H1 (cell line): ENCODE results near the gene CTAG1A. TPM values are rescaled to one million over a fixed set of nuclear protein-coding genes. Genes with fewer than 3 reads are reported as not detected.

ENCODE experiments used
- CTCF ChIA-PET: fragments of 300-600 bp; sonication (Branson Sonifier 250); formaldehyde crosslinking; loops from one replicate; lab custom pipeline; 2021; ENCODE audit not compliant: partially characterized antibody; lab: Charles Lee
- POLR2A ChIA-PET: fragments of 300-600 bp; sonication (Branson Sonifier 250); formaldehyde crosslinking; loops from one replicate; lab custom pipeline; 2021; ENCODE audit warnings: inconsistent platforms; ENCODE audit not compliant: partially characterized antibody; lab: Charles Lee
- DNase-seq, 2 experiments: peaks; one replicate each; pipeline versions ENCODE4 v3.0.0 to v3.0.0-alpha.2; 2010 to 2022; ENCODE audit warnings: low spot score in 2 of 2, low read depth in 1 of 2, mixed read lengths in 1 of 2
- FAIRE-seq: peaks from 2 replicates; lab custom pipeline; 2011; peaks lifted over from hg19 to GRCh38; lab: Jason Lieb, UNC
- H2AFZ ChIP-seq: 2 replicates; pipeline ENCODE4 v1.8.1; 2012; ENCODE audit warnings: low read length, inconsistent platforms
- H2AK5ac ChIP-seq: 2 replicates; pipeline ENCODE4 v1.6.1; 2013; ENCODE audit warnings: low read depth, low read length
- H2BK120ac ChIP-seq: replicated peaks from 2 replicates; pipeline ENCODE3; 2013; ENCODE audit warnings: low read depth, low read length, inconsistent platforms
- H2BK12ac ChIP-seq: 2 replicates; pipeline ENCODE4 v1.6.1; 2013; ENCODE audit warnings: low read depth, low read length
- H2BK15ac ChIP-seq: 2 replicates; pipeline ENCODE4 v1.6.1; 2013; ENCODE audit warnings: low read length
- H2BK20ac ChIP-seq: 2 replicates; pipeline ENCODE4 v1.6.1; 2013; ENCODE audit warnings: low read length
- H2BK5ac ChIP-seq: 2 replicates; pipeline ENCODE4 v1.6.1; 2013; ENCODE audit warnings: low read depth, low read length
- H3K14ac ChIP-seq: 2 replicates; pipeline ENCODE4 v1.6.1; 2013; ENCODE audit warnings: inconsistent platforms; ENCODE audit not compliant: insufficient read length
- H3K18ac ChIP-seq: 2 replicates; pipeline ENCODE4 v1.6.1; 2013; ENCODE audit warnings: low read length; ENCODE audit errors: extremely low read depth
- H3K23ac ChIP-seq: 2 replicates; pipeline ENCODE4 v1.6.1; 2013; ENCODE audit warnings: inconsistent platforms; ENCODE audit not compliant: insufficient read length
- H3K23me2 ChIP-seq: 2 replicates; pipeline ENCODE4 v1.6.1; 2013; ENCODE audit warnings: low read depth, low read length
- H3K27ac ChIP-seq: 2 replicates; pipeline ENCODE4 v1.6.1; 2011; ENCODE audit warnings: low read depth, low read length, inconsistent platforms
- H3K27me3 ChIP-seq, 4 experiments: replicated peaks in 1 of 4; 1 replicate in 1 of 4; 2 replicates in 3 of 4; pipeline versions ENCODE4 v1.6.1 to v1.8.1; 2011 to 2013; ENCODE audit warnings: low read length in 3 of 4, mild to moderate bottlenecking in 3 of 4, inconsistent platforms in 2 of 4, mixed read lengths in 2 of 4, moderate library complexity in 1 of 4; ENCODE audit not compliant: control insufficient read depth in 3 of 4, insufficient read depth in 3 of 4; ENCODE audit errors: extremely low read depth in 1 of 4
- H3K36me3 ChIP-seq, 4 experiments: 2 replicates each; pipeline versions ENCODE4 v1.6.1 to v1.8.1; 2011 to 2013; ENCODE audit warnings: mild to moderate bottlenecking in 4 of 4, low read length in 3 of 4, moderate library complexity in 2 of 4, control low read depth in 1 of 4, inconsistent platforms in 1 of 4; ENCODE audit not compliant: insufficient read depth in 4 of 4, control insufficient read depth in 2 of 4
- H3K4ac ChIP-seq: replicated peaks from 2 replicates; pipeline ENCODE3; 2013; ENCODE audit warnings: low read length, low read depth, mixed read lengths, inconsistent platforms; ENCODE audit not compliant: insufficient read length
- H3K4me1 ChIP-seq, 4 experiments: replicated peaks in 1 of 4; 1 replicate in 1 of 4; 2 replicates in 3 of 4; pipeline versions ENCODE4 v1.6.1 to v1.8.1; 2011 to 2013; ENCODE audit warnings: low read length in 3 of 4, inconsistent platforms in 2 of 4, mixed read lengths in 1 of 4; ENCODE audit not compliant: insufficient read depth in 4 of 4, control insufficient read depth in 3 of 4
- H3K4me2 ChIP-seq, 2 experiments: 2 replicates each; pipeline versions ENCODE4 v1.6.1 to v1.8.1; 2011 to 2013; ENCODE audit warnings: low read depth in 2 of 2, low read length in 2 of 2, control low read depth in 1 of 2, inconsistent platforms in 1 of 2, mild to moderate bottlenecking in 1 of 2; ENCODE audit not compliant: insufficient read depth in 1 of 2
- H3K4me3 ChIP-seq, 4 experiments: fragments of 200-600, 300-600 bp in 1 of 4; sonication (generic), shearing (Covaris generic), sonication (Bioruptor Twin) in 1 of 4; 2 replicates each; pipeline versions ENCODE4 v1.5.1 to v1.8.1; 2011 to 2016; ENCODE audit warnings: low read length in 4 of 4, low read depth in 3 of 4, control low read depth in 2 of 4, inconsistent platforms in 2 of 4, mild to moderate bottlenecking in 2 of 4, mixed read lengths in 1 of 4, moderate library complexity in 1 of 4; ENCODE audit not compliant: insufficient read depth in 2 of 4; ENCODE audit errors: extremely low read depth in 1 of 4
- H3K56ac ChIP-seq: replicated peaks from 2 replicates; pipeline ENCODE3; 2013; ENCODE audit warnings: low read depth, mild to moderate bottlenecking, mixed read lengths, low read length, inconsistent platforms; ENCODE audit not compliant: insufficient read length
- H3K79me1 ChIP-seq: 2 replicates; pipeline ENCODE4 v1.6.1; 2013; ENCODE audit warnings: low read depth, low read length, control low read depth
- H3K79me2 ChIP-seq, 2 experiments: 2 replicates each; pipeline versions ENCODE4 v1.6.1 to v1.8.1; 2012 to 2013; ENCODE audit warnings: low read length in 2 of 2, mild to moderate bottlenecking in 2 of 2, inconsistent platforms in 1 of 2; ENCODE audit not compliant: insufficient read depth in 2 of 2, control insufficient read depth in 1 of 2
- H3K9ac ChIP-seq, 4 experiments: replicated peaks in 1 of 4; 1 replicate in 1 of 4; 2 replicates in 3 of 4; pipeline versions ENCODE4 v1.6.1 to v1.8.1; 2011 to 2013; ENCODE audit warnings: low read depth in 3 of 4, low read length in 3 of 4, control low read depth in 2 of 4, mild to moderate bottlenecking in 2 of 4, moderate library complexity in 2 of 4, inconsistent platforms in 1 of 4; ENCODE audit errors: extremely low read depth in 1 of 4
- H3K9me3 ChIP-seq, 2 experiments: 2 replicates each; pipeline versions ENCODE4 v1.6.1 to v1.8.1; 2012 to 2013; ENCODE audit warnings: mild to moderate bottlenecking in 2 of 2, moderate library complexity in 2 of 2, control low read depth in 1 of 2, inconsistent platforms in 1 of 2, low read depth in 1 of 2, low read length in 1 of 2, mixed read lengths in 1 of 2; ENCODE audit not compliant: insufficient read depth in 2 of 2
- H4K20me1 ChIP-seq, 2 experiments: replicated peaks in 1 of 2; 2 replicates each; pipeline versions ENCODE3 to v1.8.1; 2011 to 2013; ENCODE audit warnings: inconsistent platforms in 2 of 2, low read length in 2 of 2, mild to moderate bottlenecking in 1 of 2; ENCODE audit not compliant: insufficient read depth in 2 of 2, control insufficient read depth in 1 of 2
- H4K5ac ChIP-seq: 2 replicates; pipeline ENCODE4 v1.6.1; 2013; ENCODE audit warnings: low read length, low read depth, mixed read lengths, inconsistent platforms; ENCODE audit not compliant: insufficient read length
- H4K8ac ChIP-seq: 2 replicates; pipeline ENCODE4 v1.8.0; 2013; ENCODE audit warnings: mild to moderate bottlenecking, moderate library complexity, low read length, inconsistent platforms; ENCODE audit not compliant: insufficient read depth; ENCODE audit errors: extremely low read depth
- H4K91ac ChIP-seq: replicated peaks from 2 replicates; pipeline ENCODE3; 2013; ENCODE audit warnings: low read length, mixed read lengths, inconsistent platforms; ENCODE audit not compliant: insufficient read length
- ASH2L ChIP-seq: fragments of 200-600, 300-600 bp; sonication (generic); IDR thresholded peaks from one replicate; pipeline ENCODE4 v1.7.1; 2017; ENCODE audit warnings: low read length
- CBX5 ChIP-seq: fragments of 300-800, 300-1000 bp; sonication (generic); IDR thresholded peaks from 2 replicates; pipeline ENCODE4 v1.7.1; 2016; ENCODE audit warnings: antibody characterized with exemption, low read length, low read depth
- CHD2 ChIP-seq: IDR thresholded peaks from 2 replicates; pipeline ENCODE4 v1.6.1; 2012; ENCODE audit warnings: low read length, improper control_type of control experiment
- GABPA ChIP-seq: IDR thresholded peaks from 2 replicates; pipeline ENCODE4 v1.6.1; 2011; ENCODE audit warnings: mild to moderate bottlenecking, low read length, moderate library complexity, borderline replicate concordance; ENCODE audit not compliant: insufficient read depth
- JUN ChIP-seq: IDR thresholded peaks from 2 replicates; pipeline ENCODE4 v1.6.1; 2011; ENCODE audit warnings: low read depth, mild to moderate bottlenecking, improper control_type of control experiment, low read length
- POLR2AphosphoS5 ChIP-seq: IDR thresholded peaks from 2 replicates; pipeline ENCODE4 v1.6.1; 2011; ENCODE audit warnings: low read depth, low read length
- POU5F1 ChIP-seq: IDR thresholded peaks from 2 replicates; pipeline ENCODE4 v1.6.1; 2011; ENCODE audit warnings: low read depth, mild to moderate bottlenecking, low read length, moderate library complexity
- SAP30 ChIP-seq: fragments of 300-600 bp; sonication (generic); IDR thresholded peaks from 2 replicates; pipeline ENCODE4 v1.7.1; 2012; ENCODE audit warnings: low read length, moderate library complexity, mild to moderate bottlenecking, inconsistent platforms; ENCODE audit not compliant: insufficient read depth, insufficient replicate concordance
- SIRT6 ChIP-seq: IDR thresholded peaks from one replicate; pipeline ENCODE4 v1.7.1; 2012; ENCODE audit warnings: low read length, inconsistent platforms
- SIX5 ChIP-seq: IDR thresholded peaks from 2 replicates; pipeline ENCODE4 v1.6.1; 2011; ENCODE audit warnings: mild to moderate bottlenecking, low read depth, low read length
- TCF12 ChIP-seq: IDR thresholded peaks from 2 replicates; pipeline ENCODE4 v1.6.1; 2011; ENCODE audit warnings: low read depth, mild to moderate bottlenecking, low read length
- ZNF274 ChIP-seq: IDR thresholded peaks from 2 replicates; pipeline ENCODE4 v1.7.0; 2012; ENCODE audit warnings: low read length, borderline replicate concordance; ENCODE audit errors: extremely low read depth
- WGBS, 2 experiments: shearing (Covaris generic) in 1 of 2; methylation state at CpG; one replicate each; pipeline versions ENCODE4 v1.1.6 to v1.1.7; 2013 to 2015; ENCODE audit warnings: low lambda C conversion rate in 2 of 2, mixed read lengths in 2 of 2, inconsistent platforms in 1 of 2, low coverage in 1 of 2, missing lambda C conversion rate in 1 of 2; ENCODE audit not compliant: insufficient replicate concordance in 2 of 2, insufficient coverage in 1 of 2, insufficient read length in 1 of 2; ENCODE audit errors: extremely low coverage in 1 of 2, missing lambda C conversion rate in 1 of 2; 5-methylcytosine and 5-hydroxymethylcytosine counted together
- polyA plus RNA-seq, 7 experiments: library from polyadenylated mRNA; depleted of rRNA in 3 of 7; stranded (reverse) in 5 of 7; unstranded in 2 of 7; fragments of >200 nt in 5 of 7; fragments of 200-250 nt in 2 of 7; gene quantifications; 1 replicate in 5 of 7; 2 replicates in 1 of 7; 4 replicates in 1 of 7; pipeline versions ENCODE4 v1.2.1 to v1.2.3, GENCODE V29; 2011 to 2013; ENCODE audit warnings: missing spikeins in 2 of 7, mixed read lengths in 2 of 7
- total RNA-seq: library from RNA; stranded (reverse); fragmentation: NEBNext Ultra II Directional; extraction: Animal tissue kit (Norgen Biotek cat#: 25700); gene quantifications from 2 replicates; pipeline ENCODE4 v1.2.1, GENCODE V29; 2021

Gene CTAG1A
- total and polyA plus RNA-seq, 2 of the 8 experiments (the other 6 are each of a cell fraction or from before 2014, with no cell fraction given) = not detected

DNA sequence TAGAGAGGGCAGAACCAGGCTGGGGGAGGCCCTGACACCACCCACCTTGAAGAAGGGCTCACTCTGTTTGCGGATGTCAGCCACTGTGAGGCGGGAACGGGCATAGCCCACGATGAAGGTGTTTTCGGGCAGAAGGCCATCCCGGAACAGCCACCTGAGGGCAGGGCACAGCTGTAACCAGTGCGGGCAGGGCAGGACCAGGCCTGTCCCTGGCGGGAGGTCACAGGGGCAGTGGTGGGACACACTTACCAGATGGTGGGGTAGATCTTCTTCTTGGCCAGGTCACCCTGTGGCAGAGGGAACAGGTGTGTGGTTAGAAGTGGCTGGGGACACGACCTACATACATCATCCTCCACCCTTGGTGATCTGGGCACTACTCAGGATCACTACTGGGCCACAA lies 49.0 kb upstream of the CTAG1A start:
- H4K8ac ChIP-seq = no peak overlapping the region
- H3K27ac ChIP-seq = no peak overlapping the region; the same call in 1 of the 2 replicates
- no peak overlapping the region for H3K4ac ChIP-seq
- H3K4me1 ChIP-seq = peaks cover 0 to 3% (median 0%) of the 10 kb centered on the region in 4 experiments; a peak in 2 of 7 replicates
- WGBS, 2 experiments = 82% methylated on average over 5 of the region's 9 CpGs; no CpG with 5 or more reads in 1 of the 2 experiments
- H2BK20ac ChIP-seq = no peak overlapping the region
- H3K23ac ChIP-seq = no peak overlapping the region
- H3K27me3 ChIP-seq = no peaks in the 10 kb centered on the region
- no peaks in the 10 kb centered on the region for H3K79me2 ChIP-seq
- H3K14ac ChIP-seq = no peak overlapping the region
- no peak overlapping the region for H2BK120ac ChIP-seq
- H3K9ac ChIP-seq = no peak overlapping the region
- H2BK12ac ChIP-seq = no peak overlapping the region
- no peak overlapping the region for H3K4me3 ChIP-seq
- H3K9me3 ChIP-seq = no peaks in the 10 kb centered on the region; a peak in 1 of 4 replicates
- FAIRE-seq = no peak
- no peak overlapping the region for H4K5ac ChIP-seq
- H3K18ac ChIP-seq = no peak overlapping the region
- no peak overlapping the region for H2AK5ac ChIP-seq
- H4K91ac ChIP-seq = no peak overlapping the region
- ChIA-PET POLR2A (interaction anchor here (0.7 to 2.1 kb wide), 2 partner anchors 59 to 138 kb away, joined by 3 to 7 read pairs; partner anchors contain the start of gene RPL10), CTCF (interaction anchor here (0.6 to 2.5 kb wide), 6 partner anchors 9 to 165 kb away, joined by 3 to 14 read pairs (median 4); partner anchors contain the start of gene SLC10A3)
- H4K20me1 ChIP-seq = peaks cover 2 to 8% of the 10 kb centered on the region in 2 experiments
- no peak for DNase-seq
- H3K56ac ChIP-seq = no peak overlapping the region
- peaks cover 5 to 20% (median 14%) of the 10 kb centered on the region in 4 experiments; a peak in 7 of 8 replicates for H3K36me3 ChIP-seq
- no peak overlapping the region for H2BK15ac ChIP-seq
- H3K23me2 ChIP-seq = no peaks in the 10 kb centered on the region
- H2AFZ ChIP-seq = no peak overlapping the region
- H3K79me1 ChIP-seq = no peaks in the 10 kb centered on the region; the same call in 1 of the 2 replicates
- no peak overlapping the region for H2BK5ac ChIP-seq
- no peak overlapping the region for H3K4me2 ChIP-seq
- TF ChIP-seq CHD2 (no peak), GABPA (no peak), JUN (no peak), POLR2AphosphoS5 (no peak), SIRT6 (no peak), POU5F1 (no peak), ASH2L (no peak), TCF12 (no peak), CBX5 (no peak), SIX5 (no peak), SAP30 (no peak), ZNF274 (no peak)
